Activated CD8-positive, alpha-beta memory T cell treated with anti-CD3 and anti-CD28 coated beads, Interleukin-2, amount 10 ng/mL, durations not matched to agents 7 days and 5 days (primary cell): Measurements from ENCODE around the gene CTRL. TPM values are rescaled to one million over a fixed set of nuclear protein-coding genes. Genes with fewer than 3 reads are reported as not detected.
"Not testable (repeated sequence)": the region's sequence is repeated elsewhere in the genome, so short reads cannot be mapped to it uniquely, and the experiment has no call there.

Experiments used
- ATAC-seq: fragments of 150-1000 bp; cut with Tn5 transposase; one replicate; pipeline ENCODE4 v1.10.0; 2021; ENCODE audit warnings: moderate library complexity
- CTCF ChIA-PET: fragments of 350-600 bp; sonication (Branson Sonifier 250); formaldehyde crosslinking; loops from one replicate; lab custom pipeline; 2021; ENCODE audit warnings: antibody characterized with exemption; lab: Charles Lee
- DNase-seq: peaks from one replicate; pipeline ENCODE4 v3.0.0-alpha.2; 2020
- H3K27ac Mint-ChIP-seq: one replicate; pipeline ENCODE4 v1.8.0; 2021; ENCODE audit warnings: mild to moderate bottlenecking, mixed read lengths
- H3K27me3 Mint-ChIP-seq: one replicate; pipeline ENCODE4 v1.8.0; 2021; ENCODE audit warnings: mixed read lengths
- H3K36me3 Mint-ChIP-seq: one replicate; pipeline ENCODE4 v1.8.0; 2021; ENCODE audit warnings: mild to moderate bottlenecking, mixed read lengths
- H3K4me1 Mint-ChIP-seq: one replicate; pipeline ENCODE4 v1.8.0; 2021; ENCODE audit warnings: mixed read lengths
- H3K4me3 Mint-ChIP-seq: one replicate; pipeline ENCODE4 v1.8.0; 2021; ENCODE audit warnings: mild to moderate bottlenecking, moderate library complexity, mixed read lengths
- H3K9me3 Mint-ChIP-seq: one replicate; pipeline ENCODE4 v1.8.0; 2022; ENCODE audit warnings: low read depth, mixed read lengths
- total RNA-seq, 2 experiments: library from RNA; stranded (reverse); gene quantifications; one replicate each; pipeline ENCODE4 v1.2.3, GENCODE V29; 2021

The CTRL gene
- total RNA-seq: 1 to 10 TPM; 5.0 to 6.7 TPM

DNA sequence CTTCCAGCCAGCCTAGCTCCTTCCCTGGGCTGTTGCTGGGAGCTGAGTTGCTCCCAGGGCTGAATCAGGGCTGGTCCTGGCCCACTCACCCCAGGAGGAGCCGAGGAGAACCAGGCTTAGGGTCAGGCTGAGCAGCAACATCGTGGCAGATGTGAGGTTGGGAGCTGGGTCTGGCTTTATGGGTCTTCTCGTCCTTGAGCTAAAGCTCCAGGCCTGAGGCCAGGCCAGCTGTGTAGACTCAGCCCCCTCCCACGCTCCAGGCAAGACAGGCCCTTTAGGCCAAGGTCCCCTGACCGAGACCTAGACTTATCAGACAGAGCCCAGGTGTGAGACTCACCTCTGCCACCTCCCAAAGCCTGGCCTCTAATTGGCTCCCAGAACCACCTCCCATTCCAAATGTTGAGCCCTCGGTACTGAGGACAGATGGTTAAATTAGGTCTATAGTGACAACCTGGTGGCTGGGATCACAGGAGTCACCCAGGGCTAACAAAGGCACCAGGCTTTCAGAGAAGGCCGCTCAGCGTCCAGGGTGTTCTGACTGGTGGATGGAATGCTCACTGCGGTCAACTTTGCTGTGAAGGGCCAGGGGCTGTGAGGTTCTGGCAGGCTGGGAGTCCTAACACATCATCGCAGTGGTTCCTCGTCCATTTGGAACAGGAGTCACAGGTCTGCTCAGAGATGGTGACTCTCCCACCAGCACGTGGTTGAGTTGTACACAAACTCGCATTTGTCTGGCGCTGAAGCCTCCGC is at the start of gene CTRL:
Gene CTRL, minus strand, starts transcription at position 151 of the 750 bp plus-strand sequence. Its CDS starts 10 bp downstream, at position 141.
- ATAC-seq: no peak
- no peaks in the 10 kb centered on the region for H3K27me3 Mint-ChIP-seq
- peaks cover 25% of the 10 kb centered on the region for H3K36me3 Mint-ChIP-seq
- no peaks in the 10 kb centered on the region for H3K9me3 Mint-ChIP-seq
- H3K4me3 Mint-ChIP-seq: no peak within 1 kb of the TSS
- H3K4me1 Mint-ChIP-seq: peaks cover 16% of the 10 kb centered on the region
- CTCF ChIA-PET: interaction anchor here (0.6 to 2.0 kb wide), 5 partner anchors 48 to 397 kb away, joined by 3 to 12 read pairs (median 7); partner anchors contain the start of gene NRN1L
- H3K27ac Mint-ChIP-seq: peak within 1 kb of the TSS; percentile 50
- no peak for DNase-seq

DNA sequence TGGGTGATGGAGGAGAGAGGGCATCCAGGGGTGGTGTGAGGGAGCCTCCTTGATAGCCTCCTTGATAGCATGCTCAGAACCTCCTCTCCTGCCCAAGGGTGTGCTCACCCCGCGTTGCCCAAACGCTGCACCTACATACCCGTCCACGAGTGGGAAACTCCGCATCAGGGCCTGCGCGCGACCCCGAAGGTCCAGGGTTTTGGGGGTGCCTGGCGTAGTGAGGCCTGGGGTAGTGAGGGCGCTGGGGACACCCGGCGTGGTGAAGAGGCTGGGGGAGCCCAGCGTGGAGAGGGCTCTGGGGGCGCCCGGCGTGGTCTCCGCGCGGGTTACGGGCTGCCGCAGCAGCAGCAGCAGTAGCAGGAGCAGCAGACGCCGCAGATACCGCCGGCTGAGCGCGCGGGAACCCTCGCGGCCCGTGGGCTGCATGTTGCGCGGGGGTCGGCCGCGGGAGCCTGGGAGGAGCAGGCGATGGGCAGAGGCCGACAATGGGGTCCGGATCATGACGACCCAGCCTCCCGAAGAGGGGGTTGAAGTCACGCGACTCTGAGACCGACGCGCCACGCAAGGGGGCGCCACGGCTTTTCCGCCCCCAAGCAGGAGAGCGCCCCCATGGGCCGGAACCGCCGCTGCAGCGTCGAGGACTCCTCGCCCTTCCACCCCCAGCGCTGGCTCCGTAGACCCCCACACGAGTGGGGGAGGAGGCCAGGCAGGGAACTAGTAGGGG is 48.5 kb upstream of the CTRL start, which contains the start of gene DPEP3:
Gene DPEP3, minus strand, starts transcription at position 545 of the 724 bp plus-strand sequence. Its CDS starts 119 bp downstream, at position 426.
- Mint-ChIP-seq H3K36me3 (no peaks in the 10 kb centered on the region), H3K9me3 (no peaks in the 10 kb centered on the region), H3K27me3 (peaks cover 8% of the 10 kb centered on the region), H3K27ac (no peak within 1 kb of the TSS), H3K4me3 (no peak within 1 kb of the TSS), H3K4me1 (peaks cover 29% of the 10 kb centered on the region)
- DNase-seq: no peak
- ATAC-seq: no peak
- CTCF ChIA-PET: interaction anchor here (1.1 to 1.8 kb wide), 3 partner anchors 43 to 164 kb away, joined by 3 to 5 read pairs (median 4); partner anchors contain the start of genes DDX28 and DUS2

DNA sequence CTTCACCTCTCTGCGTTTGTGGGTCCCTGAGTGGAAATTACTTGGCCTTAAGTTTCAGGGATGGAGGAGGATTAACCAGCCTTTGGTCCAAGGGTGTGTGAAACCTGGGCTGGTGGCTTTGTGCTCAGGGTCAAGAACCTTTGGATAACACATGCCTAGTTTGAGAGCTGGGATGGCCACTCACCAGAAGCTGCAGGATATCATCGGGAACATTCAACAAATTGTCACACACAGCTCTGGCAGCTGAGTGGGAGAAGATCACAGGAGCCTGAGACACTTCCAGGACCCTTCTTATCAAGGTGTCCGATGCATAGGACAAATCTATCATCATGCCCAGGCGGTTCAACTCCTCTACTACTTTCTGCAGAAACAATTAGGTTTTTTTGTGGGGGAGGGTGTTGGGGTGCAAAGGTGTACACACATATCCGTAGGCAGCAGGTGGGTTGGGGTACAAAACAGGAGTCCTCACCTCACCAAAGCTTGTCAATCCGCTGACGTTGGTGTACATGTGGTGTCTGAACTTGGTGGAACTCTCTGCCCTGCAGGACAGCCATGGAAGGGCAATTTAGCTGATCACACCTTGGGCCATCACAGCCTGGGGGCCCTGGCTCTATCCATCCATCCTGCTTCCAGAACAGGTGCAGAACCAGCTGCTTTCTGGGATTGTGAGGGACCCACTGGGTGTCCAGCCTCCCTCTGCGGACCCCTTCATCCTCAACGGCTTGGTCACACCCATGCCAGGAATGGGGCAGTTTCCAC is 46.0 kb upstream of the CTRL start:
- Mint-ChIP-seq H3K27ac (no peak overlapping the region), H3K4me1 (peaks cover 10% of the 10 kb centered on the region)
- CTCF ChIA-PET: interaction anchor here (1.6 kb wide), 1 partner anchor 63 kb away, joined by 8 read pairs; no protein-coding TSS in a partner anchor

DNA sequence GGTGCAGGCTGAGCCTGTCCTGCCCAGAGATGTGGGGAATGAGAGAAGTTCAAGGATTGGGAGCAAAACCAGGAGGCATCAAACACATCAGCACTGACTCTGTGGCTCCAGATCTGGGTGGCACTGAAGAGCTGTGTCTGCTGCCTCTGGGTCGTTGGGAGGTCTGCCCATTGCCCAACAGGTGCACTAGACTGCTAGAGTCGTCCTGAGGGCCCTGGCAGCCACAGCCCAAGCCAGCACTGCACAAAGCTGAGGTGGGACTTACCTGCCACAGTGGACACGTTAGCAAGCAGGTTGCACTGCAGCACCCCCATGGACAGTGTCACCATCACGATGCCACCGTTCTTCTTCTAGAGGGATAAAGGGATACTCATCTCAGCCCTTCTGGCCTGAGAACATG is 45.3 kb upstream of the CTRL start:
- H3K4me1 Mint-ChIP-seq: peaks cover 10% of the 10 kb centered on the region
- H3K36me3 Mint-ChIP-seq: no peaks in the 10 kb centered on the region
- DNase-seq: no peak
- no peak overlapping the region for H3K4me3 Mint-ChIP-seq
- H3K9me3 Mint-ChIP-seq: no peaks in the 10 kb centered on the region
- peaks cover 12% of the 10 kb centered on the region for H3K27me3 Mint-ChIP-seq
- ATAC-seq: no peak
- CTCF ChIA-PET: interaction anchor here (1.4 to 1.6 kb wide), 2 partner anchors 16 to 64 kb away, joined by 3 to 8 read pairs; no protein-coding TSS in a partner anchor
- H3K27ac Mint-ChIP-seq: no peak overlapping the region

More for the DNA sequence above, 46.0 kb upstream of the CTRL start:
- ATAC-seq (no peak), DNase-seq (no peak)
- H3K4me3 Mint-ChIP-seq: no peak overlapping the region
- no peaks in the 10 kb centered on the region for H3K36me3 Mint-ChIP-seq
- no peaks in the 10 kb centered on the region for H3K9me3 Mint-ChIP-seq
- peaks cover 12% of the 10 kb centered on the region for H3K27me3 Mint-ChIP-seq

DNA sequence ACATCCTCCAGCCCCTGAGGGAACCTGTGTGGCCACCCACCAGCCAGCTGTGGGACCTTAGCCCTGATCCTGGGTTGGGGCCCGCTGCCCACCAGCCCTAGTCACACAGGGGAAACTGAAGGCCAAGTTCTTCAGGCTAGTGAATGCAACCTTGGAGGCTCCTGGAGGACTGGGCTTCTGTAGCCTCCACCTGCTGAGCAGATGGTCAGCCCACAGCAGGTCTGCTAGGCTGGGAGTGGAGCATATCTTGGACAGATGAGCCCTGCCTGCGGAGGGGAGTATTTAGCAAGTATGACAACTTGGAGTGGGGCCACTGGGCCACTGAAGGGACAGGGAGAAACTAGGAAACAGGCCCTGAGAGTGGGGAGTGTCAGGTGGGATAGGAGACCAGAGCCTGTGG is 44.5 kb upstream of the CTRL start:
- H3K36me3 Mint-ChIP-seq: no peaks in the 10 kb centered on the region
- no peak overlapping the region for H3K27ac Mint-ChIP-seq
- peaks cover 10% of the 10 kb centered on the region for H3K4me1 Mint-ChIP-seq
- H3K4me3 Mint-ChIP-seq: no peak overlapping the region
- peaks cover 12% of the 10 kb centered on the region for H3K27me3 Mint-ChIP-seq
- CTCF ChIA-PET: interaction anchor here (1.4 kb wide), 1 partner anchor 16 kb away, joined by 3 read pairs; no protein-coding TSS in a partner anchor
- ATAC-seq (no peak), DNase-seq (no peak)
- H3K9me3 Mint-ChIP-seq: no peaks in the 10 kb centered on the region

DNA sequence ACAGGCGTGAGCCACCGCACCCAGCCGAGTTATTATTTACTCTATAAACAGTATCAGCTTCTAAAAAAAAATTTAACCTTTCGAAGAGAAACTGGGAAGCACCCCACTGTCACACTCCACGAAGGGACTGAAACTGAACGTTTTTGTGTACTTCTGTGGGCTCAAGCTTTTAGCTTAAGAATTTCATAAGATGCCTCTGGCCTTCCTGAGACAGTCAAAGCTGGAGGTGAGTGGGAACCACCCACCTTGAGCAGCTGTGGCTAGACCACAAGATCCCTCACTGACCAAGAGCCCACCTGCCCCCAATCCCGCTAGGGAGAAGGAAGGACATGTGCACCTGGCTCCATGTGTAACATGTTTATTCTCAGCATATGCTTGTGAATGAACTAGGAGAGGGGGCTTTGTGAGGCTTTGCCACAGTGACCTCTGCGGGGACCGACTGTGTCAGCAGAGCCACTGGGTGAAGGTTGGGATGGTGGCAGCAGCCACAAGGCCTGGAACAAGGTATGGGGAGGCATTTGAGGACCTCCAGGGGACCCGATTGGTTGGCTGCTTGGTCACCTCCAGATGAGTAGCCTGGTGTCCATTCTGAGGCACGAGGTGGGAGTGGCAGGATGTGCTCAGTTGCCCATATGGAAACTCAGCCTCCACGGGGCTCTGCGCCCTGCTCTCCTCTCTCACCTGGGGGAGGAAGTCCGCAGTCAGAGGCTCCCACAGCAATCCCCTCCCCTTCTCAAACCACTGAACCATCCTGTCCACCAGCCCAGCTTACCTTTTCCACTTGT is 43.9 kb upstream of the CTRL start:
- ATAC-seq: no peak
- DNase-seq: no peak
- CTCF ChIA-PET: interaction anchor here (0.6 to 1.4 kb wide), 2 partner anchors 17 to 129 kb away, joined by 3 read pairs; no protein-coding TSS in a partner anchor
- Mint-ChIP-seq H3K4me1 (peaks cover 10% of the 10 kb centered on the region), H3K4me3 (no peak overlapping the region), H3K27ac (no peak overlapping the region), H3K9me3 (no peaks in the 10 kb centered on the region), H3K36me3 (no peaks in the 10 kb centered on the region), H3K27me3 (peaks cover 12% of the 10 kb centered on the region)

DNA sequence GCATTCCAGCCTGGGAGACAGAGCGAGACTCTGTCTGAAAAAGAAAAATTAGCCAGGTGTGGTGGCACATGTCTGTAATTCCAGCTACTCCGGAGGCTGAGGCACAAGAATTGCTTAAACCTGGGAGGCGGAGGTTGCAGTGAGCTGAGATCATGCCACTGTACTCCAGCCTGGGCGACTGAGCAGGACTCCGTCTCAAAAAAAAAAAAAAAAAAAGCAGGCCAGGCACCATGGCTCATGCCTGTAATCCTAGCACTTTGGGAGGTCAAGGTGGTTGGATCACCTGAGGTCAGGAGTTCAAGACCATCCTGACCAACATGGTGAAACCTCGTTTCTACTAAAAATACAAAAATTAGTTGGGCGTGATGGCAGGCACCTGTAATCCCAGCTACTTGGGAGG is 40.6 kb upstream of the CTRL start:
- CTCF ChIA-PET: interaction anchor here (2.3 kb wide), 1 partner anchor 68 kb away, joined by 7 read pairs; no protein-coding TSS in a partner anchor
- DNase-seq, H3K27ac Mint-ChIP-seq, H3K27me3 Mint-ChIP-seq, H3K9me3 Mint-ChIP-seq, ATAC-seq, H3K36me3 Mint-ChIP-seq, H3K4me3 Mint-ChIP-seq: not testable (repeated sequence)
- peaks cover 18% of the 10 kb centered on the region for H3K4me1 Mint-ChIP-seq

DNA sequence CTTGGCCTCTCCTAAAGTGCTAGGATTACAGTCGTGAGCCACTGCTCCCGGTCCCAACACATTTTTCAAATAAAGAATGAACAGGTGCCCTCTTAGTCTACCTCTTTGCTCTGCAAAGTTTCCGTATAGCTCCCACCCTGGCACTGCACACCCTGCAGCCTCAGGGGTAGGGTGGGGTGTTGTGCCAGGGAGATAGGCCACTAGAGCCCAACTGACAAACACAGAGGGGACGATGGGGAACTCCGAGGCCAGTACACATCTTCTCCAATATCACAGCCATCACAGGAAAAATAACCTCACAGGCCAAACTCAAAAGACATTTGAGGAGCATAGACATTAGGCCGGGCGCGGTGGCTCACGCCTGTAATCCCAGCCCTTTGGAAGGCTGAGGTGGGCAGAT is 39.4 kb upstream of the CTRL start:
- Mint-ChIP-seq H3K9me3 (no peaks in the 10 kb centered on the region), H3K4me3 (no peak overlapping the region), H3K36me3 (no peaks in the 10 kb centered on the region), H3K27me3 (peaks cover 4% of the 10 kb centered on the region), H3K4me1 (peaks cover 28% of the 10 kb centered on the region), H3K27ac (no peak overlapping the region)
- CTCF ChIA-PET: interaction anchor here (0.9 to 2.3 kb wide), 3 partner anchors 27 to 114 kb away, joined by 3 to 7 read pairs (median 3); no protein-coding TSS in a partner anchor
- ATAC-seq (no peak), DNase-seq (no peak)

DNA sequence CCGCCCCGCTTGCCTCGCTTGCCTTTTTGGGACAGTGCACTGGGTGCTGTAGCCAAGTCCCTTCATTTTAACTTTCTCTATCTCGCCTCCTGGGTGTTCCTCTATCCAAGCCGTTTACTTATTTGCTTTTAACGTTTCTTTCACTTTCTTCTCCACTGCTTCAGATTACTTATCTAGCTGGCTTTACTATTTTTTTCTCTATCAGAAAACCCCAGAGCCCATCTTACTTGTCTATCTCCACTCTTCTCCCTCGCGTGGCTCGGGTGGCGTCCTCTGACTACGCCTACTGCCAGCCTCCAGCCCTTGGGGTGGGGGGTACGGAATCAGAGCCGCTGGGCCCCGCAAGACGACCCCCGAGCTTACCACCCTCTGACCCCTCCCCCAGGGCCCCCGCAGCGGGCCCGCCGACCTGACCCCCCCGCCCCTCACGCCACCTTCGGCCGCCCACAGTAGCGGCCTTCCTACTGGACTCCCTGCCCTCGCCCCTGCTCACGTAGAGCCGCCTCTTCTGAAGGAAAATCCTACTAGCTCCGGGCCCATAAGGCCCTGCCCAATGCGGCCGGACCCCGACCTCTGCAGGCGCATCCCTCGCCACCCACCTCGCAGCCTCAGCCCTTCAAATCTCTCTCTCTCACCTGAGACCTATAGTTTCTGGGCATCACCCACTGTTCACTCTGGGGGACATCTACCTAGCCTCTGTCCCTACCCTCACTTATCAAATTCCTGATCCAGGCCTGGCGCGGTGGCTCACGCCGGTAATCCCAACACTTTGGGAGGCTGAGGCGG is 37.8 kb upstream of the CTRL start:
- DNase-seq (no peak), ATAC-seq (no peak)
- CTCF ChIA-PET: interaction anchor here (1.0 to 2.0 kb wide), 4 partner anchors 25 to 112 kb away, joined by 3 to 7 read pairs (median 4); partner anchors contain the start of gene PSMB10
- Mint-ChIP-seq H3K4me3 (peak overlapping the region; percentile 84), H3K36me3 (peaks cover 5% of the 10 kb centered on the region), H3K9me3 (no peaks in the 10 kb centered on the region), H3K4me1 (peaks cover 18% of the 10 kb centered on the region), H3K27me3 (peaks cover 2% of the 10 kb centered on the region), H3K27ac (peak overlapping the region; percentile 91)

DNA sequence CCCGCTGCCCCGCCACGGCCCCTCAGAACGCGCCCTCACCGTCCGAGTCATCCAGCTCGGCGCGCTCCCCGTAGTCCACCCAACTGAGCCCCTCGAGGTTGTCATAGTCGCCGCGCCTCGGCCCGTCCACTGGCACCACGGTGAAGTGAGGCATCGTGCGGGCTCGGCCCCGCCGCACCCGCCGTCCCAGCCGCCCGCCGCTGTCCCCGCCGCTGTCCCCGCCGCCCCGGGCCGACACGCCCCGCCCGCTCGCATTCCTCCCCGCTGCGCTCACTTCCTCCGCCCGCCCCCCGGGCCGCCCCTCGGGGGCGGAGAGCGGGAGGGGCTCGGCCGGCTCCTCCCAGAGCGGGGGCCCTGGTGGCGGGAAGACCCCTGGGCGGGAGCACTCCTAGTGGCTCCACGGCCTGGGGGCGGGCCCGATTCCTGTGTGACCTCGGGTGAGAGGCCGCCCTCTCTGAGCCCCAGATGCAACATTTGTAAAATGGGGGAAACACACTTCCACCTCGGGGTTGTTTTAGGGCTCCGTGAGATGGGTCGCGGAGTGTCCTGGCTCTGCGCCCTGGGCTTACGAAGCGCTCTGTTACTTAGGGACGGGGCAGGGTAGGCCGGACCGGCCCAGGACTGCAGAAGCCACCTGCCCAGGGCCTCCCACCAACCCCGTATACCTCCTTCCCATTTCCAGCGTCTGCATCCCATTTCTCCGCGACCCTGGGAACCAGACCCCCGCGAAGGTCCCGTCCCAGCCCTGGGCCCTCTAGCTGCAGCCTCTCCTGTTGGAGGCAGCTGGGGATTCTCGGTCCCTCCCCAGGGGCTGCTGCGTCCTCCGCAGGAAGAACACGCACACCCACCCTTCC is 37.0 kb upstream of the CTRL start, which contains the start of gene SLC12A4:
Gene SLC12A4, minus strand, starts transcription at position 238 of the 854 bp plus-strand sequence. Its CDS starts 84 bp downstream, at position 154.
- Mint-ChIP-seq H3K9me3 (no peaks in the 10 kb centered on the region), H3K36me3 (peaks cover 7% of the 10 kb centered on the region), H3K4me1 (peaks cover 18% of the 10 kb centered on the region), H3K4me3 (peak within 1 kb of the TSS; percentile 84), H3K27ac (peak within 1 kb of the TSS; percentile 95), H3K27me3 (no peaks in the 10 kb centered on the region)
- ATAC-seq: peak; percentile 91
- CTCF ChIA-PET: interaction anchor here (0.8 to 2.0 kb wide), 4 partner anchors 26 to 94 kb away, joined by 4 to 7 read pairs (median 4); partner anchors contain the start of gene PSMB10
- peak; percentile 95 for DNase-seq
